ENCODE measurements around the gene IGFBP4.
A peak's percentile ranks its signal among the peaks of the same experiment; 100 is the strongest.

The IGFBP4 gene

GRCh38 chr17:40431231-40431602 is 12.0 kb upstream of the IGFBP4 start:
- no peak overlapping the region for H3K4me3 ChIP-seq (ENCODE audit: low read depth, low read length)

GRCh38 chr17:40432864-40433528 is 10.3 kb upstream of the IGFBP4 start:
- H3K4me3 ChIP-seq (ENCODE audit: low read depth, low read length): no peak overlapping the region

DNA sequence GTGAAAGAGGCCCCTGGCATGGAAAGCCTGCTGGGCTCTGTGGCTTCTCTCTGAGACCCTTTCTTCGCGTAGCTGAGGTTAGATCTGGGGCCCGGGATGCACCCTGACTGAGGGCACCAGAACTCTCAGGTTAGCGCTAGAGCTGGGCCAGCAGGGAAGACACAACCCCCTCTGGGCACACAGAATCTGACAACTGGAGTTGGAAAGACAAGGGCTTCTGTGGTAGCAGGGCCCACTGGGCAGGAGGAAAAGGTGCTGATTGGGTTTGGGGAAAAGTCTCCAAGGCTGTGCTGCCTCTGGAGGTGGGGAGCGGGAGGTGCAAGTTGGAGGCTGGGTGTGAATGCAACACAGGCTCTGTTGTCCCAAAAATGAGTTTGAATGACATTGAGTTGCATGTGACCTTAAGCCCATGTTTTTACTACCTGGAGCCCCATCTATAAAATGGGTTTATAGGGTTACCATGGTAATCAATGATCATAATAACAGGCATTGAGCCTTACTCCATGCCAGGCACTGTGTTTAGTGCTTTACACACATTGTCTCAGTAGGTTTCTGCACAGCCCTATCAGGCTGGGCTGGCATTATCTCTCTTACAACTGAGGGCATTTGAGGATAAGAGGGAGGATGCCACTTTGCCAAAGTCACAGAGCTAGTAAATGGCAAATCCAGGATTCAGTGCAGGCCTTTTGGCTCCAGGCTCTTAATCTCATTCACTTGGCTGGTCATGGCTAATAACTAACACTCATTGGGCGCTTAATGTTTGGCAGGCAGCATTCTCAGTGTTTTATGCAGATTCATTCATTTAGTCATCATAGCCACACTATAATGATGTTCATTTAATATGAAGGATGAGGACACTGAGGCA is 9.5 kb upstream of the IGFBP4 start:
- H3K4me3 ChIP-seq (ENCODE audit: low read depth, low read length): no peak overlapping the region

DNA sequence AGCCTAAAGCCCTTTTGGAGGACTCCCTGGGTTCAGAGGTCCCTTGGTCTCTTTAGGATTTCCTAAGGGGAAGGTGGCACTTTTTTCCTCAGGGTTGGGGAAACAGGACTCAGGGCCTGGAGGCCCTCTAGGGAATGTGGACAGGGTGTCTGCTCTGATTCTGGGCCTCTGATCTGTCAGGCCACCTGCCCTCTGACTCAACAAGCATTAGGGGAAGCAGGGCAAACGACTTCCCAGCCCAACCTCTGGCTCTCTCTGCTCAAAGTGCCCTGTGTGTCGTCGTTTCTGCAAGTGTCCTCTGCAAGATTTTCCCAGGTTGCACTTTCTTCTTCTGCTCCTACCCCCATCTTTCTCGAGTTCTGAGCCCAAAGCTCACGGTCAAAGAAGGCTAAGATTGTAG is 6.6 kb upstream of the IGFBP4 start:
- H3K4me3 ChIP-seq (ENCODE audit: low read depth, low read length): no peak overlapping the region

GRCh38 chr17:40437095-40437732 is 6.0 kb upstream of the IGFBP4 start:
- no peak overlapping the region for H3K4me3 ChIP-seq (ENCODE audit: low read depth, low read length)

GRCh38 chr17:40440166-40440565 is 3.1 kb upstream of the IGFBP4 start:
- H3K4me3 ChIP-seq (ENCODE audit: low read depth, low read length): no peak overlapping the region

GRCh38 chr17:40442392-40443195 is 656 bp upstream of the IGFBP4 start:
- H3K4me3 ChIP-seq (ENCODE audit: low read depth, low read length): peak overlapping the region; percentile 39

- H3K4me3 ChIP-seq (ENCODE audit: low read depth, low read length): peak overlapping the region; percentile 43
These were observed 994 bp downstream of the IGFBP4 start for GRCh38 chr17:40443988-40444899.

DNA sequence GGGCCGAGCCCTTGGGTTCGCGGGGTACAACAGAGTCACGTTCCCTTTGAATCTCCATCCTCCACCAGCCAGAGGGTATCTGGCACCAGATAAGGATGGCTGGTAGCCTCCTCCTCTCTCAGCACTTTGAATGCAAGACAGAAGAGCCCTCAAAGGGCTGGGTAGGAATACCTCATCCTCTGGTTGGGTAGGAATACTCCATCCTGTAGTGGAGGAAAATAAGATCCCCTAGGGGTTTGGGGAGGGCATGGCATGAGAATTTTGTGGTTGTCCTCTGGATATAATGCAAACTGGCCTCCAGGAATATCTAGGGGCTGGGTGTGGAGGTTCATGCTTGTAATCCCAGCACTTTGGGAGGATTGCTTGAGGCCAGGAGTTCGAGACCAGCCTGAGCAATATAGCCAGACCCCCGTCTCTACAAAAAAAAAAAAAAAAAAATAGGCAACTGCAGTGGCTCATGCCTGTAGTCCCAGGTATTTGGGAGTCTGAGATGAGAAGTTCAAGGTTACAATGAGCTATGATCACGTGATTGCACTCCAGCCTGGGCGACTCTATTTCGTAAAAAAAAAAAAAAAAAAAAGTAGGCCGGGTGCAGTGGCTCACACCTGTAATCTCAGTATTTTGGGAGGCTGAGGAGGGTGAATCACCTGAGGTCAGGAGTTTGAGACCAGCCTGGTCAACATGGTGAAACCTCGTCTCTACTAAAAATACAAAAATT is 2.7 kb downstream of the IGFBP4 start:
- no peak overlapping the region for H3K4me3 ChIP-seq (ENCODE audit: low read depth, low read length)

DNA sequence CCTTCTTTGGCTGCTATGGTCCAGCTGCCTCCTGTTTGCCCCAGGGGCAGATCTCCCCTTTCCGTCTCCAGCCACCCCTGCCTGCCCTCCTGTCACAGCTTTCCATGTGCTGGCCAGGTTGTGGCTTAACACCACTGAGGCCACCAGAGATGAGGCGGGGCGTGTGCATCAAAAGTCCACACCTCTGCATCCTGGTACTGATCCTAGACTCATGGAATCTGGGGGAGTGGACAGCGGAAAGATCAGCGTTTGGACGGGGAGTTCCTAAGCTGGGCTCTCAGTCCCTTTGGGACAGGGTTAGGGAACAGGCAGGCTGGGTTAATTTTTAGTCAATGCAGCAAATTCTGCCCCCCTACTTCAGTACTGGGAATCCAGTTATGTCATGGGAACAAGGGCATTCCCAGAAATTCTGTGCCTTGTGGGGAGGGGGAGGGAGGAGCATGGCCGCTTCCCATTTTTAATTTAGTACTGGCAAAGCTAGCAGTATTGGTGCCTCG is 3.9 kb downstream of the IGFBP4 start:
- no peak overlapping the region for H3K4me3 ChIP-seq (ENCODE audit: low read depth, low read length)

DNA sequence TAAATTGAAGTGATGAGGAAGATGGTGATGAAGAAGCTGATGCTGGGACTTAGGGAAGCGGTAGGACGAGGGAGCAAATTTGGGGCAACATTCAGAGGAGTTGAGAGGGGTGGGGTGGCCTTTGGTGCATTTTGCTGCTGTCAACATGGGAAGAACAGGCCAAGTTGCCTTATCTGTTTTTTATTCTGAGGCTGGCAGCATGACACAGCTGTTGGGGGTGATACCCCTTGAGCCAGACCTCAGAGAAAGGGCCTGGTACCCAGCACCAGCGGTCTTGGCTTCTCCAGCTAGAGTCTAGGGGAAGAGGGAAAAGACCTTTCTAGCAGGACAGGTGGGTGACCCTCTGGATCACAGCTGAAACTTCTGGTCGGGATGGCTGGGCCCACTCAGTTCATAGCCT is 4.6 kb downstream of the IGFBP4 start:
- H3K4me3 ChIP-seq (ENCODE audit: low read depth, low read length): no peak overlapping the region

DNA sequence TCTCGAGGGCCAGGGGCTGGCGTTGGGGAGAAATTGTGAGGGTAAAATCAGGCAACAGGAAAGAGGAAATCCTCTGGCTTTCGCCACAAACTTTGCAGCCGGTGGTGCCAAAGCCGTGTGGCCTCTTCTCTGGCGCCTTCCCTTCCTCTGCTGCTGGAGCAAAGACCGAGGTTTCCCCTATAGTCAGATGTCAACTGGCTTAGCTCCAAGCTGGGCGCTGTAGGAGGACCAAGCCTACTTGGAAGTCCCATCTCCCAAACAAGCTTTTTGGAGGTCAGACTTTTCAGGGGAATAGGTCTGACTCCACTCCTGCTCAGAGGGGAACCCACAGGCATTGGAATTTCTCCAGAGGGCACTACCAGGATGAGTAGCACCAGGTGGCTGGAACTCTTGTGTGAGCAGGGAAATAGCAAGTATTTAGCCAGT is 5.0 kb downstream of the IGFBP4 start:
- H3K4me3 ChIP-seq (ENCODE audit: low read depth, low read length): no peak overlapping the region

GRCh38 chr17:40448639-40449261 is 5.5 kb downstream of the IGFBP4 start:
- no peak overlapping the region for H3K4me3 ChIP-seq (ENCODE audit: low read depth, low read length)

DNA sequence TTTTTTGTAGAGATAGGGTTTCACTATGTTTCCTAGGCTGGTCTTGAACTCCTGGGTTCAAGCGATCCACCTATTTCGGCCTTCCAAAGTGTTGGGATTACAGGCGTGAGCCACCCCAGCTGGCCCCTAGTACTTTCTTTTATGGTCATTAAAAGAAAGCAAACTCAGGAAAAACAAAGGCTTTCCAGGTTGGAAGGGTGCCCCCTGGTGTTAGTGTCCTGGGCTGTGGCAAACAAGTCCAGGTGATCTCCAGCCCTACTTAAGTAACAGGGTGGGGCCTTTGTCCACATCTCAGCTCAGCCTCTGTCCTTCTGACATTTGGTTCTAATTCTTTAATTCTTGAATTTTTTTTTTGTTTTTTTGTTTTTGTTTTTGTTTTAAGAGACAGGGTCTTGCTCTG is 6.9 kb downstream of the IGFBP4 start:
- no peak overlapping the region for H3K4me3 ChIP-seq (ENCODE audit: low read depth, low read length)

DNA sequence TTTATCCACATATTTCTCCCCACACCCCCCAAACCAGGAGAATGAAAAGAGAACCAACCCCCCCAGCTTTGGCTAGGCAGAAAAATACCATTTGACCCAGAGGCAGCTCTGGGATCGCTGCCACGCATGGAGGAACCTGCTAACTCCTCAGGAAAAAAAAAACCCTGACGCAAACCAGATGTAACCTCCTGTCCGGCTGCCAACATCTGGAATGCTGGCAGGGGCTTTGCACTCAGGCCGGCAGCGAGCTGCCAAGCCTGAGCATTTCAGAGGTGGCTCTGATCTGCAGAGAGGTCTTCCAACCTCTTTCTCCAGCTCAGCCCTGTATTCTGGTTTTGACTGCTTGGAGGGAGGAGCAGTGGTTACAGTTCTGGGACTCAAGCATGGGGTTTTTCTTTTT is 8.2 kb downstream of the IGFBP4 start:
- no peak overlapping the region for H3K4me3 ChIP-seq (ENCODE audit: low read depth, low read length)

DNA sequence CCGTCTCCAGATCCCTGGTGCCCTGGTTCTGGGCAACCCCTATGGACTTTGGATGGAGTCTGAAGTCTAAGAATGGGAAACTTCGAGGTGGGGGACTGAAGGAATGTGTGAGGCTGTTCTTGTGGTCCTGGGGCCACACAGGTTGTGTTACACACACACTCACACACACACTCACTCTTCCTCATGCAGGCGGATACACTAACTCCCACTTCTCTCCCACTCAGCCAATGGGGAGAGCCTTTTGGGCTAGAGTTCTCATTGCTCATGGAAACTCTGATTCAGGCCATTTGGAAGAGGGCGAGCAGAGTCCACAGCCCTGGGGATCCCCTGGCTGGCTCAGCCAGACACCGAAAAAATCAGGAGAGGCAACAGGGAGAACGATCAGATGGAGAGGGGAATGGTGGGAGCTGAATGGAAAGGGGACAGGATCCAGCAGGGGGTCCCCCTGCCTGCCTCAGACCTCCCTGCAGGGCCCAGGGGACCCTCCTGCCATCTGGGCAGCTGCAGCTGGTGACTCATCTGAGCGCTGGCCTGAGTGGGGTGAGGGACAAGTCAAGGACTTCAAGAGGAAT is 9.1 kb downstream of the IGFBP4 start:
- H3K4me3 ChIP-seq (ENCODE audit: low read depth, low read length): no peak overlapping the region

DNA sequence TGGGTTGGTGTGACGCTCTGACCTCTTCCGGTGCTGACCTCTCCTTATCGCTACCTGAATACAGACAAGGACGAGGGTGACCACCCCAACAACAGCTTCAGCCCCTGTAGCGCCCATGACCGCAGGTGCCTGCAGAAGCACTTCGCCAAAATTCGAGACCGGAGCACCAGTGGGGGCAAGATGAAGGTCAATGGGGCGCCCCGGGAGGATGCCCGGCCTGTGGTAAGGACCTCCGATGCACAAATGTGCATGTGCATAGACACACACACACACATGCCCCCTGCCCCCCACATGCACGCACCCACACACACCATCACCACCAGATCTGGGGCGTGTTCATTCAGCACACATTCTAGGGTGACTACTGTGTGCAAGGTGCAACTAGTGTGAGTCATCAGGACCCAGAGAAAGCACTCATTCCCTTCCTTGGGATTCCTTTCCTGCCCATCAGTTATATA is 9.7 kb downstream of the IGFBP4 start:
- no peak overlapping the region for H3K4me3 ChIP-seq (ENCODE audit: low read depth, low read length)

- no peak overlapping the region for H3K4me3 ChIP-seq (ENCODE audit: low read depth, low read length)
These were observed 10.8 kb downstream of the IGFBP4 start for GRCh38 chr17:40453881-40454612.
